Astrocyte (in vitro differentiated cells and primary cell): ENCODE data around the gene PLS3. TPM values are rescaled to one million over a fixed set of nuclear protein-coding genes. Genes with fewer than 3 reads are reported as not detected.
A peak's percentile ranks its signal among the peaks of the same experiment; 100 is the strongest.
"Not testable (repeated sequence)": the region's sequence is repeated elsewhere in the genome, so short reads cannot be mapped to it uniquely, and the experiment has no call there.

Source experiments
- DNase-seq: peaks from one replicate; pipeline ENCODE4 v3.0.0-alpha.2; 2010; ENCODE audit warnings: low read depth
- FAIRE-seq: peaks from 2 replicates; lab custom pipeline; 2011; peaks lifted over from hg19 to GRCh38; lab: Jason Lieb, UNC
- H2AFZ ChIP-seq: 2 replicates; pipeline ENCODE4 v1.6.0; 2012; ENCODE audit warnings: low read depth, low read length, inconsistent platforms
- H3K27ac ChIP-seq: 2 replicates; pipeline ENCODE4 v1.5.1; 2011; ENCODE audit warnings: low read depth, low read length, inconsistent platforms
- H3K27me3 ChIP-seq: 2 replicates; pipeline ENCODE4 v1.6.0; 2011; ENCODE audit warnings: low read length, inconsistent platforms; ENCODE audit not compliant: insufficient read depth
- H3K36me3 ChIP-seq: 2 replicates; pipeline ENCODE4 v1.5.1; 2011; ENCODE audit warnings: low read length, inconsistent platforms; ENCODE audit not compliant: insufficient read depth
- H3K4me1 ChIP-seq: 2 replicates; pipeline ENCODE4 v1.5.1; 2011; ENCODE audit warnings: low read length, inconsistent platforms; ENCODE audit not compliant: insufficient read depth
- H3K4me2 ChIP-seq: 2 replicates; pipeline ENCODE4 v1.6.0; 2012; ENCODE audit warnings: low read length, inconsistent platforms
- H3K4me3 ChIP-seq: 2 replicates; pipeline ENCODE4 v1.5.1; 2011; ENCODE audit warnings: low read depth, mild to moderate bottlenecking, low read length, inconsistent platforms; ENCODE audit not compliant: insufficient read depth
- H3K79me2 ChIP-seq: 2 replicates; pipeline ENCODE4 v1.6.0; 2012; ENCODE audit warnings: mild to moderate bottlenecking, low read length, inconsistent platforms; ENCODE audit not compliant: insufficient read depth
- H3K9ac ChIP-seq: 2 replicates; pipeline ENCODE4 v1.6.0; 2012; ENCODE audit warnings: mild to moderate bottlenecking, low read length, inconsistent platforms
- H3K9me3 ChIP-seq: 2 replicates; pipeline ENCODE4 v1.5.1; 2012; ENCODE audit warnings: low read depth, mild to moderate bottlenecking, low read length, inconsistent platforms; ENCODE audit not compliant: insufficient read depth
- H4K20me1 ChIP-seq: 2 replicates; pipeline ENCODE4 v1.6.0; 2012; ENCODE audit warnings: low read length, inconsistent platforms; ENCODE audit not compliant: insufficient read depth
- H3K27ac Mint-ChIP-seq: one replicate; pipeline ENCODE4 v1.8.0; 2021; ENCODE audit warnings: mild to moderate bottlenecking, mixed read lengths; ENCODE audit not compliant: unreplicated experiment
- H3K27me3 Mint-ChIP-seq: one replicate; pipeline ENCODE4 v1.8.0; 2021; ENCODE audit warnings: low read depth, mixed read lengths; ENCODE audit not compliant: unreplicated experiment
- H3K36me3 Mint-ChIP-seq: one replicate; pipeline ENCODE4 v1.8.0; 2021; ENCODE audit warnings: low read depth, mixed read lengths; ENCODE audit not compliant: unreplicated experiment
- H3K4me1 Mint-ChIP-seq: one replicate; pipeline ENCODE4 v1.8.0; 2021; ENCODE audit warnings: low read depth, mixed read lengths; ENCODE audit not compliant: unreplicated experiment
- H3K4me3 Mint-ChIP-seq: one replicate; pipeline ENCODE4 v1.8.0; 2021; ENCODE audit warnings: mild to moderate bottlenecking, moderate library complexity, mixed read lengths; ENCODE audit not compliant: unreplicated experiment
- H3K9me3 Mint-ChIP-seq: one replicate; pipeline ENCODE4 v1.8.0; 2021; ENCODE audit warnings: mild to moderate bottlenecking, mixed read lengths; ENCODE audit not compliant: unreplicated experiment
- EZH2 ChIP-seq: IDR thresholded peaks from 2 replicates; pipeline ENCODE4 v1.6.1; 2012; ENCODE audit warnings: mild to moderate bottlenecking, low read length, inconsistent platforms; ENCODE audit not compliant: insufficient read depth
- total RNA-seq: library from RNA; stranded (reverse); gene quantifications from 2 replicates; pipeline ENCODE4 v1.2.1, GENCODE V29; 2021
- TF ChIP-seq, protein P1 (sequence below): IDR thresholded peaks from 2 replicates; pipeline ENCODE4 v1.5.1; 2011; ENCODE audit warnings: low read depth, mild to moderate bottlenecking, inconsistent platforms, low read length, moderate library complexity; ENCODE audit not compliant: insufficient read depth

Gene PLS3
- total RNA-seq, 1 donor from 2014 or later = 313 TPM

DNA sequence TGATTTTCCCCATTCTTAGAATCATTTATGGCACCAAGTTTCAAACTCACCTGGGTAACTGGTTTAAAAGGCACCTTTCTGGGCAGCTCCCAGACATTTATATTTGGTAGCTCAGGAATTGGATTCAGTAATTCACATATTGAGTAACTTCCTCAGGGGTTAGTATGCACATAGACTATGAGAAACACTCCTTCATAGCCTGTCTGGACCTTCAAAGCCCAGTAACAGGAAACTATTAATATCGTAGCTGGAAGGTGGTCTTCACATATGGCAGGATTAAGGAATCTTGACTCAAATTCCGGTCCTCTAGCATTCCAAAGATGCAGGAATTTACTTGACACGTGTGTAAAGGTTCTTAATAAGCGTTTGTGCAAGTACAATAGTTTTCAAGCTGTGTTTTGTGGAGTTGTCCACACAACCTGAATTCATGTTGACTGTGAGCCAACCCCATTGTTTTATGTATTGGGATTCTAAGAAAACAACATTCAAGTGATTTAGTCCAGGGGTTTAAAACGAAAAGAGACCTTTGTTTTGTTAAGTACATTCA, 78.4 kb downstream of the PLS3 start:
- Mint-ChIP-seq H3K9me3 (no peaks in the 10 kb centered on the region), H3K4me1 (peaks cover 4% of the 10 kb centered on the region), H3K27me3 (no peaks in the 10 kb centered on the region), H3K36me3 (peaks cover 4% of the 10 kb centered on the region), H3K27ac (peak overlapping the region; percentile 58), H3K4me3 (no peak overlapping the region)
- TF ChIP-seq, protein P1, sequence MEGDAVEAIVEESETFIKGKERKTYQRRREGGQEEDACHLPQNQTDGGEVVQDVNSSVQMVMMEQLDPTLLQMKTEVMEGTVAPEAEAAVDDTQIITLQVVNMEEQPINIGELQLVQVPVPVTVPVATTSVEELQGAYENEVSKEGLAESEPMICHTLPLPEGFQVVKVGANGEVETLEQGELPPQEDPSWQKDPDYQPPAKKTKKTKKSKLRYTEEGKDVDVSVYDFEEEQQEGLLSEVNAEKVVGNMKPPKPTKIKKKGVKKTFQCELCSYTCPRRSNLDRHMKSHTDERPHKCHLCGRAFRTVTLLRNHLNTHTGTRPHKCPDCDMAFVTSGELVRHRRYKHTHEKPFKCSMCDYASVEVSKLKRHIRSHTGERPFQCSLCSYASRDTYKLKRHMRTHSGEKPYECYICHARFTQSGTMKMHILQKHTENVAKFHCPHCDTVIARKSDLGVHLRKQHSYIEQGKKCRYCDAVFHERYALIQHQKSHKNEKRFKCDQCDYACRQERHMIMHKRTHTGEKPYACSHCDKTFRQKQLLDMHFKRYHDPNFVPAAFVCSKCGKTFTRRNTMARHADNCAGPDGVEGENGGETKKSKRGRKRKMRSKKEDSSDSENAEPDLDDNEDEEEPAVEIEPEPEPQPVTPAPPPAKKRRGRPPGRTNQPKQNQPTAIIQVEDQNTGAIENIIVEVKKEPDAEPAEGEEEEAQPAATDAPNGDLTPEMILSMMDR = no peak
- no peak for TF ChIP-seq EZH2
- peaks cover 36% of the 10 kb centered on the region for H3K36me3 ChIP-seq
- H2AFZ ChIP-seq = no peak overlapping the region
- H3K79me2 ChIP-seq = peaks cover 16% of the 10 kb centered on the region
- H3K27me3 ChIP-seq = no peaks in the 10 kb centered on the region
- no peaks in the 10 kb centered on the region for H3K9me3 ChIP-seq
- DNase-seq (peak; percentile 26), FAIRE-seq (peak; percentile 63)
- H3K9ac ChIP-seq = peak overlapping the region; percentile 6
- H3K27ac ChIP-seq = no peak overlapping the region
- H3K4me2 ChIP-seq = peak overlapping the region; percentile 11
- H3K4me1 ChIP-seq = peaks cover 4% of the 10 kb centered on the region
- no peaks in the 10 kb centered on the region for H4K20me1 ChIP-seq
- no peak overlapping the region for H3K4me3 ChIP-seq

DNA sequence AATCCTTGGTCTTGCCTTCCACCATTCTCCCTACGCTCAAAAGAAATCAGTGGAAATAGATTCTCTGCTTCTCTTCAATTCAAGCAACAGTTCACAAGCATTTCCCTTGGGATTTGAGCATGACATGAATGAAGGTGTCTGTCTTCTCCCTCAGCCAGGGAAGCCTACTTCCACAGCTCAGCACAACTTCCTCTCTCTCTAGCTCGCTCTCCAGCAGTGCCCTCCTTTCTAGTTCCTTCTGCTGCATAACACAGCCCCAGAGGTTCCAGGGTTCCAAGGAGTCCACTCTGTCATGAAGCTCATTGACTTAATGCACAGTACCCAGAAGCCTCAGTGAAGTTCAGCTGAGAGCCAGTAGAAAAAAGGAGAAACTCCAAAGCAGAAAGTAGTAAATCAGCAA, 81.3 kb downstream of the PLS3 start:
- Histone ChIP-seq H3K9ac (peak overlapping the region; percentile 41), H3K79me2 (peaks cover 11% of the 10 kb centered on the region), H3K36me3 (peaks cover 41% of the 10 kb centered on the region), H2AFZ (no peak overlapping the region), H4K20me1 (no peaks in the 10 kb centered on the region), H3K4me2 (no peak overlapping the region), H3K4me1 (peaks cover 4% of the 10 kb centered on the region), H3K27me3 (no peaks in the 10 kb centered on the region), H3K4me3 (no peak overlapping the region), H3K9me3 (no peaks in the 10 kb centered on the region), H3K27ac (peak overlapping the region; percentile 38)
- H3K4me1 Mint-ChIP-seq = peaks cover 4% of the 10 kb centered on the region
- peaks cover 4% of the 10 kb centered on the region for H3K36me3 Mint-ChIP-seq
- H3K27me3 Mint-ChIP-seq = no peaks in the 10 kb centered on the region
- peak; percentile 50 for FAIRE-seq
- no peak for DNase-seq
- TF ChIP-seq EZH2 = no peak
- no peaks in the 10 kb centered on the region for H3K9me3 Mint-ChIP-seq
- no peak overlapping the region for H3K27ac Mint-ChIP-seq
- H3K4me3 Mint-ChIP-seq = no peak overlapping the region

DNA sequence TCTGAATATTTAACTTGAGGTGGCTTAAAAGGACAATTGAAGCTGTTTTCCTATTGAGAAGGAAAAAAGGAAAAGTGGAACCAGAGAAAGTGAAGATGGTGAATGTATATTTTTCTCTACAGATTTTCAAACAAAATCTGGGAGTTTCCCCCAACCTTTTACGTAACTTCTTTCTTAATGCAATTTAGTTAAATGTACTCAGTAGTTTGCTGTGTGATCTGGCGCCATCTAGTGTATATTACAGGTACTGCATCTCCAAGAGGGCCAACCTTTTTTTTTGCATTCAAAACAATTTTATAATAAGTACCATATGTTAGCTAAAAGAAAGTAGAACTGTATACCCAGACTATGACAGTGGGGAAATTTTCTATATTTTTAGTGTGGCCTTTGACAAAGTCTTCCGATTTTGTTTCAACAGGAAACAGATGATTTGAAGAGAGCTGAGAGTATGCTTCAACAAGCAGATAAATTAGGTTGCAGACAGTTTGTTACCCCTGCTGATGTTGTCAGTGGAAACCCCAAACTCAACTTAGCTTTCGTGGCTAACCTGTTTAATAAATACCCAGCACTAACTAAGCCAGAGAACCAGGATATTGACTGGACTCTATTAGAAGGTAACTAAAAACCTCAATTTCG, 82.0 kb downstream of the PLS3 start:
- TF ChIP-seq, protein P1 = peak; percentile 76
- TF ChIP-seq EZH2 = no peak
- Mint-ChIP-seq H3K9me3 (no peaks in the 10 kb centered on the region), H3K27me3 (no peaks in the 10 kb centered on the region), H3K4me3 (no peak overlapping the region), H3K4me1 (peaks cover 4% of the 10 kb centered on the region), H3K27ac (peak overlapping the region; percentile 41), H3K36me3 (peaks cover 4% of the 10 kb centered on the region)
- Histone ChIP-seq H3K4me1 (peaks cover 4% of the 10 kb centered on the region), H3K27ac (peak overlapping the region; percentile 38), H4K20me1 (no peaks in the 10 kb centered on the region), H3K27me3 (no peaks in the 10 kb centered on the region), H3K4me3 (no peak overlapping the region), H2AFZ (no peak overlapping the region), H3K79me2 (peaks cover 5% of the 10 kb centered on the region), H3K36me3 (peaks cover 42% of the 10 kb centered on the region), H3K9ac (no peak overlapping the region), H3K4me2 (no peak overlapping the region), H3K9me3 (no peaks in the 10 kb centered on the region)
- DNase-seq (peak; percentile 21), FAIRE-seq (peak; percentile 94)

DNA sequence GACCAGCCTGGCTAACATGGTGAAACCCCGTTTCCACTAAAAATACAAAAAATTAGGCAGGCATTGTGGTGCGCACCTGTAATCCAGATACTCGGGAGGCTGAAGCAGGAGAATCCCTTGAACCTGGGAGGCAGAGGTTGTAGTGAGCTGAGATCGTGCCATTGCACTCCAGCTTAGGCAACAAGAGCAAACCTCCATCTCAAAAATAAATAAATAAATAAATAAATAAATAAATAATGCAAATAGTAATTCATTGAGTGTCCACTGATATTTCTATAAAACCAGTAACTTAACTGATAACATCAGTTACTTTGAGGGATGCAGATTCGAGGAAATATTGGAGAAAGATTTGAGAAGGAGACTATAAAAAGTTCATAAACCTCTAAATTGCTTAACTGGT, 83.4 kb downstream of the PLS3 start:
- H3K4me1 ChIP-seq, DNase-seq, H3K4me3 ChIP-seq, H3K9me3 Mint-ChIP-seq, H3K27me3 ChIP-seq, H3K36me3 Mint-ChIP-seq, H3K27me3 Mint-ChIP-seq, H3K27ac ChIP-seq, H3K27ac Mint-ChIP-seq, H3K4me3 Mint-ChIP-seq, H3K9ac ChIP-seq, H4K20me1 ChIP-seq, H2AFZ ChIP-seq, FAIRE-seq, H3K9me3 ChIP-seq, H3K4me1 Mint-ChIP-seq, H3K79me2 ChIP-seq, H3K4me2 ChIP-seq: not testable (repeated sequence)
- H3K36me3 ChIP-seq = peaks cover 52% of the 10 kb centered on the region
